Activated CD4-positive, alpha-beta T cell treated with anti-CD3 and anti-CD28 coated beads, Interleukin-2, amount 10 ng/mL, durations not matched to agents 7 days and 5 days (primary cell): Measurements from ENCODE around the gene MAB21L3. TPM values are rescaled to one million over a fixed set of nuclear protein-coding genes. Genes with fewer than 3 reads are reported as not detected.

Experiments used
- CTCF ChIA-PET: fragments of 350-600 bp; sonication (Branson Sonifier 250); formaldehyde crosslinking; loops from one replicate; lab custom pipeline; 2021; ENCODE audit warnings: antibody characterized with exemption; lab: Charles Lee
- POLR2A ChIA-PET: fragments of 350-600 bp; sonication (Branson Sonifier 250); formaldehyde crosslinking; loops from one replicate; lab custom pipeline; 2021; ENCODE audit warnings: antibody characterized with exemption; lab: Charles Lee
- DNase-seq: peaks from one replicate; pipeline ENCODE4 v3.0.0-alpha.2; 2020
- H3K27ac Mint-ChIP-seq: one replicate; pipeline ENCODE4 v1.8.0; 2021; ENCODE audit warnings: mild to moderate bottlenecking, moderate library complexity, mixed read lengths
- H3K27me3 Mint-ChIP-seq: one replicate; pipeline ENCODE4 v1.8.0; 2021; ENCODE audit warnings: mixed read lengths
- H3K36me3 Mint-ChIP-seq: one replicate; pipeline ENCODE4 v1.8.0; 2021; ENCODE audit warnings: low read depth, mixed read lengths
- H3K4me1 Mint-ChIP-seq: one replicate; pipeline ENCODE4 v1.8.0; 2021; ENCODE audit warnings: mixed read lengths
- H3K4me3 Mint-ChIP-seq: one replicate; pipeline ENCODE4 v1.8.0; 2021; ENCODE audit warnings: mild to moderate bottlenecking, moderate library complexity, mixed read lengths
- H3K9me3 Mint-ChIP-seq: one replicate; pipeline ENCODE4 v1.8.0; 2021; ENCODE audit warnings: mixed read lengths
- total RNA-seq, 2 experiments: library from RNA; stranded (reverse); gene quantifications; one replicate each; pipeline ENCODE4 v1.2.3, GENCODE V29; 2021

The MAB21L3 gene
- total RNA-seq = not detected

DNA sequence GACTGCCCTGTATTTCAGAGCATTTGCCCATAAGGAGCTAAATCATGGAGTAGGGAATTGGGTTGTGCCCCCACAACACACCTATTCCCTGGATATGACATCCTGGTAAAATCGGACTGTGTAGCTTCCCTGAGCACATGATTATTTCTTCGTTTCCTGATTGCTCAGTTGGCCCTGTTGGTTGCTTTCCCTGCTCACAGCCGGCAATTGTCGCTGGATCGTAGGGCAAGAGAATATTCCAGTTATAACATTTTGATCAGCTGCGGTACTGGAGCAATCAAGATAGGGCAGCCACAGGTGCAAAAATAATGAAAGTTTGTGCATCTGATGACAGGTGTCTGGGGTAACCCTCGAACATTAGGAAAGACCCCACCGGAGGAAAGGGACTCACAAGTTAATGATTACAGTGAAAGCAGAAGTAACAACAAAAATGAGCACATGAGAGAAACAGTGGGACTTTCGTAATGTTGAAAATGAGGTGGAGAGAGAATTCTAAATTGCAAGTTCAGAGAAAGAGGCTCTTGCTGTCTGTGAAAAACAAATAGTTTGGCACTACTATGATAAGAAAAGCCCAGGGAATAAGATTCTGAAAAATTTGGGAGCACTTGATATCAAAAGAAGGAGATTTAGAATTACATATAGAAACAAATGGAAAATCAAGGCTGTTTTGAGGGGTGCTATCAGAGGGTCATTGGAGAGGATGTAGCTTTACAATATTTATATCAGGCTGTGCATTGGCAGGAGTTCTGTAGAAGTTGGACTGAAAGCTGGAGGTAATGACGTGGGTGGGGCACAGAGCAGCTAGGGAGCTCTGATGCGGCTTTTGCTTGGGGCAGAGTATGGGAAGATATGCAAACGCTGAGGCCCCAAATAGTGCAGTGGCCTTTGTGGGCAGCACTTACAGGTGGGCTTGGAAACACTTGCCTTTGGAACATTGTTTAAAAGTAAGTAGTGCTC lies at the start of gene MAB21L3:
TSS of gene MAB21L3 (plus strand) at position 833 of the 957 bp plus-strand sequence. CDS start 1,217 bp downstream, outside the sequence.
- no peaks in the 10 kb centered on the region for H3K36me3 Mint-ChIP-seq
- no peaks in the 10 kb centered on the region for H3K9me3 Mint-ChIP-seq
- H3K4me1 Mint-ChIP-seq = no peaks in the 10 kb centered on the region
- H3K27me3 Mint-ChIP-seq = peaks cover 7% of the 10 kb centered on the region
- ChIA-PET CTCF (interaction anchor here (0.5 to 0.7 kb wide), 2 partner anchors 107 to 375 kb away, joined by 3 read pairs; no protein-coding TSS in a partner anchor), POLR2A (no interaction called here)
- H3K4me3 Mint-ChIP-seq = no peak within 1 kb of the TSS
- no peak for DNase-seq
- no peak within 1 kb of the TSS for H3K27ac Mint-ChIP-seq

DNA sequence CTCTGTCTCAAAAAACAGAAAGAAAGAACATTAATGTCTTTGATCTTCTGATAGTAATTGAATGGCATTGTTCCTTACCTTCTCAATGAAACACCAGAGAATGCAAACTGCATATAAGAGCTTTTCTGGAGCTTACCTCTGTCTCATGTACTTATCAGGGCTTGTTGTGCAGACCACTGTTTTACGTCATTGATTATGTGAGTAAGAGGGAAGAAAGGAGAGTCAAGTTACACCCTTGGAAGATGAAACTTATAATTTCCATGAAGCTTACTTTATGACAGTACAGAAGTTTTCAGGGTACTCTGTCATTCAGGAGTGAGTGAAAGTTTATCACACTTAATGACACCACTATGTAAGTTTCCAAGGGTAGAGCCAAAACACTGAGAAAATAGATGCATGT lies 49.0 kb upstream of the MAB21L3 start:
- POLR2A ChIA-PET = no interaction called here
- Mint-ChIP-seq H3K4me1 (no peaks in the 10 kb centered on the region), H3K27me3 (peaks cover 31% of the 10 kb centered on the region), H3K27ac (no peak overlapping the region), H3K36me3 (no peaks in the 10 kb centered on the region), H3K9me3 (peaks cover 10% of the 10 kb centered on the region), H3K4me3 (no peak overlapping the region)
- DNase-seq = no peak
- CTCF ChIA-PET = no interaction called here

DNA sequence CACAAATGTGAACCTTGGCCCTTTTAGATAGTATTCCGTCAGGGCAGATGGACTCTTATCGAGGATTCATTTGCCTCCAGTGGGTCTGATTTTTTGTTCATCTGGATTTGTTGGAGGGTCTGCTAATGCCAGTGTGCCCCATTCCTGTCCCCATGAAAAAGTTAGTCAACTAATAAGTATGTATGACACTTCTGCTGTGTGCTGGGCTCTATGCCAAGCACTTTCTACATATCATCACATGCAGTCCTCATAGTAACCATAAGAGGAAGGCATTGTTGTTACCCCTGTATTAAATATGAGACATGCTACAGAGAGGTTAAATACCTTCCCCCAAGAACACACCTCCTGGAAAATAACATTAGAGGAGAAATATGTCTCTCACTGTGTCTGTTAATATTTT lies 46.6 kb upstream of the MAB21L3 start:
- no peaks in the 10 kb centered on the region for H3K4me1 Mint-ChIP-seq
- no peak overlapping the region for H3K4me3 Mint-ChIP-seq
- POLR2A ChIA-PET = no interaction called here
- no peaks in the 10 kb centered on the region for H3K9me3 Mint-ChIP-seq
- H3K27me3 Mint-ChIP-seq = peaks cover 36% of the 10 kb centered on the region
- H3K36me3 Mint-ChIP-seq = no peaks in the 10 kb centered on the region
- CTCF ChIA-PET = no interaction called here
- no peak overlapping the region for H3K27ac Mint-ChIP-seq
- DNase-seq = no peak

DNA sequence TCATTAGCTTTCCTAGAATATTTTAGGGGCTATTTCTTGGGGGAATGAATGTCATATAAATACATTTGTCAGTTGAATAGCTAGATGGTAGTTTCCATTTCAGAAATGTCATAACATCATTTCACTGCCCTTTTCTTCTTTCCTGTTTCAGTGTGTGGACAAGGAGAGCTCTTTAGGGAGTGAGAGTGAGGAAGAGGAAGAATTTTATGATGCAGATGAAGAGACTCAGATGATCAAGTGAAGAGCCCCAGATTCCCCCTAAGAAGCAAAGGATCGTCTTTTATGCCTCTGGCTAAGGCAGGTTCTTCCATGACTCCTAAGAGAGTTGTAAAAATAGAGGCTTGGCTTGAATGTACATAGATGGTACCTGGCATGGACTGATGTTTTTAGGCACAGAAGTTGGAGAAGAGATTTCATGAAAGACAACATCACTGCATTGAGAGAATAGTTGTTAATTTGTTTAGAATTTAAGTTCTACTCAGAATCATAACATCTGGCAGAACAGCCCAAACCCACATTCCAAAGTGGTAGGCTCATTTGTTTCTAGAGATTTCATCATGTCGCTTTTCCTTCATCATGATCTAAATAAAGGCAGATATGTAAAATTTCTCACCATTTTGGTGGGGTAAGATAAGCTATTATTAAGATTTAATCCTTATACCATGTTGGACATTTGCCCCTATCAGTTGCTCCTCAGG lies 44.2 kb upstream of the MAB21L3 start:
- Mint-ChIP-seq H3K36me3 (no peaks in the 10 kb centered on the region), H3K4me3 (no peak overlapping the region), H3K4me1 (no peaks in the 10 kb centered on the region), H3K27me3 (peaks cover 33% of the 10 kb centered on the region), H3K27ac (no peak overlapping the region), H3K9me3 (no peaks in the 10 kb centered on the region)
- POLR2A ChIA-PET = no interaction called here
- DNase-seq = no peak
- CTCF ChIA-PET = interaction anchor here (2.0 kb wide), 1 partner anchor 19 kb away, joined by 5 read pairs; no protein-coding TSS in a partner anchor

DNA sequence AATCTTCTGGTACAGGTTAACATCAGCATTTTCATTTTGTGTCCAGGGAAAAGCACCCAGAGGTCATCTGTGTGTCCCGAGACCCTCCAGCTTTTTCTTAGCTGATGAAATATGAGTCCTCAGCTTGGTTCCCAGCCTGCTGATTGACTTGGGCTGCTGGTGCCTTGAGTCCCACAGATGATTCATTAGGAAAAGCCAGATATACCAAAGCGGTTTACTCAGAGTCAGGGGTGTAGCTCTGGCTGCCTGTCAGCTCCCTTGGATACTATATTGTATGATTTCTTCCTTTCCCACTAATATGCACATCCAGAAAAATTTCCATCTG lies 43.7 kb upstream of the MAB21L3 start:
- Mint-ChIP-seq H3K4me3 (no peak overlapping the region), H3K36me3 (no peaks in the 10 kb centered on the region), H3K27me3 (peaks cover 29% of the 10 kb centered on the region), H3K4me1 (no peaks in the 10 kb centered on the region), H3K27ac (no peak overlapping the region), H3K9me3 (no peaks in the 10 kb centered on the region)
- ChIA-PET POLR2A (no interaction called here), CTCF (interaction anchor here (2.0 kb wide), 1 partner anchor 20 kb away, joined by 5 read pairs; no protein-coding TSS in a partner anchor)
- DNase-seq = no peak

DNA sequence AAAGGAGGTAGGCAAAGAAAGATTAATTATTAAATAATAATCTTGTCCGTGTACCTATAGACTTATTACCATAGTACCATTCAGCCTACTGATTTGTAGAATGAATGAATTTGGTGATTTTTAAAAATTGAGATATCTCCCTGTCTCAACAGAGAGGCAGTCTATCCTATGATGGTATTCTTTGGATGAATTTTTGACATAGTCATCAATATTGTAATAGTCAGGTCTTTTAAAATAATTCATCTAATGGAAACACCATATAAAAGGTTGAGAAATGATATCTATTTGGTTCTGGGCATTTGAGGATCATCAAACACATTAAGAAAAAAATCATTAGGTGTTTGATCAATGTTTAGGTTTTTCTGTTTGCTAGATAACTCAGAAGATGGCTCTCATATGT lies 35.6 kb upstream of the MAB21L3 start:
- Mint-ChIP-seq H3K27ac (no peak overlapping the region), H3K4me1 (no peaks in the 10 kb centered on the region), H3K9me3 (no peaks in the 10 kb centered on the region), H3K27me3 (peaks cover 9% of the 10 kb centered on the region), H3K4me3 (no peak overlapping the region), H3K36me3 (no peaks in the 10 kb centered on the region)
- ChIA-PET CTCF (no interaction called here), POLR2A (no interaction called here)
- DNase-seq = no peak

DNA sequence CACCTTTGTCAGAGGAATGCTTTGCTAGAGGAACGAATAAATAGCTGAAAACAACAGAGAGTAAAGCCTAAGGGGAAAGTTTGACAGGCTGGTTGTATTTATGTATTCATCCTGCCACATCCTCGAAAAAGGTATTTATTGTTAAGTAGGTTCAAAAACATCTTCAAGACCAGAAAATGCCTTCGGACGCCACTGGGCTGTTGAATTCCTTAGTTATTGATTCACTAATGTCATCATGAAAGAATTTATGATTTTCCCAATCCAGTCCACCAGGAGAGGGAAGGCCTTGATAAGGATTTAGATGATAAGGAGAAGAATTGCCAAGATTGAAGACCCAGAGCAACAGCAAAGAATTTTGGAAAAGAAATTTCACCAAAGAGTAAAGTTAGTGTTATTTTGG lies 35.2 kb upstream of the MAB21L3 start:
- no peak overlapping the region for H3K27ac Mint-ChIP-seq
- H3K4me1 Mint-ChIP-seq = no peaks in the 10 kb centered on the region
- ChIA-PET POLR2A (no interaction called here), CTCF (no interaction called here)
- H3K36me3 Mint-ChIP-seq = no peaks in the 10 kb centered on the region
- H3K27me3 Mint-ChIP-seq = peaks cover 12% of the 10 kb centered on the region
- H3K9me3 Mint-ChIP-seq = no peaks in the 10 kb centered on the region
- no peak for DNase-seq
- no peak overlapping the region for H3K4me3 Mint-ChIP-seq

DNA sequence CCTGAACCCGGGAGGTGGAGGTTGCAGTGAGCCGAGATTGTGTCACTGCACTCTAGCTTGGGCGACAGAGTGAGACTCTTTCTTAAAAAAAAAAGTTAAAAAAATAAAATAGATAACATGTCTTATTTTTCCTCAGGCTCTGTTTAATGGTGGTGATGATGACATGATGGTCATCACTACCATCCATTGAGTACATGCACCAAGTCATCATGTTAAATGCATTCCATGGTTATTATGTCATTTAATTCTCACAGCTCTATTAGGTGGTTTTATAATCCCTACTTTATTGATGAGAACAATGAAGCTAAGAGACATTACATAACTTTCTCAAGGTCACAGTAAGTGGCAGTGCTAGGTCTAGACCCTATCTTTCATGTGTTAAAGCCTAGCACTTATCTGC lies 34.4 kb upstream of the MAB21L3 start:
- ChIA-PET POLR2A (no interaction called here), CTCF (no interaction called here)
- no peak for DNase-seq
- Mint-ChIP-seq H3K27ac (no peak overlapping the region), H3K27me3 (peaks cover 13% of the 10 kb centered on the region), H3K4me1 (no peaks in the 10 kb centered on the region), H3K9me3 (no peaks in the 10 kb centered on the region), H3K4me3 (no peak overlapping the region), H3K36me3 (no peaks in the 10 kb centered on the region)

DNA sequence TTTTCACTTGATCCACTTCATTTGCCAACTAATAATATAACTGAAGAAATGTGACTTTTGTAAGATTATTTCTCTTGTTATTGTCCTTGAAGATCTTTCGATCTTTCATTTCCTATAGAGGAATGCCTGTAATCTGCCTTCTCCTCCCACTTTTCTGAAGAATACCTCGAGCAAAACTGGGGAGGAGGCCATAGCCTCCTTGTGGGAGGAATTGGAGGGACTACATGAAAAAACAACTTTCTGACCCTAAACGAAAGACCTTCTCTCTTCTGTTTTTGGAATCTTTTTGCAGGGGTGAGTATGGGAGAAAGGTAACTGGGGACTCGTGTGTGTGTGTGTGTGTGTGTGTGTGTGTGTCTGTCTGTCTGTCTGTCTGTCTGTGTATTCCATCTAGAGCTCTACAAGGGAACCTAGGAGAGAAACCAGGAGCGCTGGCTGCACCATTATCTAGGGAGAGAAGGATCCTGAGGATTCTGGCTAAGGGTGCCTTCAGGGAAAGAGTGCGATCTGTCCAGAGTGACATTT lies 32.4 kb upstream of the MAB21L3 start:
- no peaks in the 10 kb centered on the region for H3K4me1 Mint-ChIP-seq
- peaks cover 22% of the 10 kb centered on the region for H3K27me3 Mint-ChIP-seq
- H3K36me3 Mint-ChIP-seq = no peaks in the 10 kb centered on the region
- no peaks in the 10 kb centered on the region for H3K9me3 Mint-ChIP-seq
- H3K27ac Mint-ChIP-seq = no peak overlapping the region
- POLR2A ChIA-PET = no interaction called here
- CTCF ChIA-PET = no interaction called here
- DNase-seq = no peak
- no peak overlapping the region for H3K4me3 Mint-ChIP-seq

DNA sequence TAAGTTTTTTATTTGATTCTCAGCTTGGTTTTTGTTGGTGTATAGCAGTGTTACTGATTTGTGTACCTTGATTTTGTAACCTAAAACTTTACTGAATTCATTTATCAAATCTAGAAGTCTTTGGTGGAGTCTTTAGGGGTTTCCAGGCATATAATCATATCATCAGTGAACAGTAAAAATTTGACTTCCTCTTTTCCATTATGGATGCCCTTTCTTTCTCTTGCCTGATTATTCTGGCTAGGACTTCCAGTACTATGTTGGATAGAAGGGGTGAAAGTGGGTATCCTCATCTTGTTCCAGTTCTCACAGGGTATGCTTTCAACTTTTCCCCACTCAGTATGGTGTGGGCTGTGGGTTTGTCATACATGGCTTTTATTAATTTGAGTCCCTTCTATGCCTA lies 23.6 kb upstream of the MAB21L3 start:
- H3K4me3 Mint-ChIP-seq = no peak overlapping the region
- H3K9me3 Mint-ChIP-seq = peaks cover 18% of the 10 kb centered on the region
- POLR2A ChIA-PET = no interaction called here
- H3K4me1 Mint-ChIP-seq = no peaks in the 10 kb centered on the region
- CTCF ChIA-PET = no interaction called here
- H3K27ac Mint-ChIP-seq = no peak overlapping the region
- DNase-seq = no peak
- no peaks in the 10 kb centered on the region for H3K36me3 Mint-ChIP-seq
- peaks cover 27% of the 10 kb centered on the region for H3K27me3 Mint-ChIP-seq

DNA sequence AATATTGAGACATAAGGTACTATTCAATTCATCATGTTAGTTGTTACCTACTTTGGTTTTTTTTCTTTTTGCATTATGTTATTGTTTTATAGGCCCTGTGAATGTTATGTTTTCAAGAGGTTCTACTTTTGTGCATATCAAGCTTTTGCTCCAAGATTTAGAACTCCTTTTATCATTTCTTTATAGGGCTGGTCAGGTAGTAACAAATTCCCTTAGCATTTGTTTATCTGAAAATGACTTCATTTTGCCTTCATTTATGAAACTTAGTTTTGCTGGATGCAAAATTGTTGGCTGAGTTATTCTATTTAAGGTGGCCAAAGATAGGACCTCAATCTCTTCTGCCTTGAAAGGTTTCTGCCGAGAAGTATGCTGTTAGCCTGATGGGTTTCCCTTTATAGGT lies 21.3 kb upstream of the MAB21L3 start:
- DNase-seq = no peak
- H3K4me1 Mint-ChIP-seq = no peaks in the 10 kb centered on the region
- peaks cover 18% of the 10 kb centered on the region for H3K9me3 Mint-ChIP-seq
- H3K4me3 Mint-ChIP-seq = no peak overlapping the region
- ChIA-PET POLR2A (no interaction called here), CTCF (no interaction called here)
- no peak overlapping the region for H3K27ac Mint-ChIP-seq
- H3K27me3 Mint-ChIP-seq = peaks cover 28% of the 10 kb centered on the region
- H3K36me3 Mint-ChIP-seq = no peaks in the 10 kb centered on the region

DNA sequence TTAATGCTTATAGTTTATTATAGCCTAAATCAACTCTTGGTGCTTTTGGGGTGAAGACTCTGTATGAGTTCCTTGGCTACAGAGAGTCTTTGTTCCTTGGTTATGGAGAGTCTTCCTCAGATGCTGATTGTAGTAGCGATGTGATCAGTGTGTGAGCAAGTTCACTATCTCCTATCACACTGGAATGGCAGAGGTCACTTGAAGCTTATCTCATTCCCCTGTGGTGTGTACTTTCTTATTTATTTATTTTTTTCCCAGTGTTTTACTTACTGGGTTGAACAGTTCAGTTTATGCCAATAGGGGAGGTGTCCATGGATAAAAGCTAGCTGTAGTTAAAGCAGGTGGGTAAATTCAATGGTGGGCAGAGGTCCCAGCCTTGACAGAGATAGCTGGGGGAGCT lies 20.1 kb upstream of the MAB21L3 start:
- DNase-seq = no peak
- ChIA-PET CTCF (no interaction called here), POLR2A (no interaction called here)
- Mint-ChIP-seq H3K27ac (no peak overlapping the region), H3K27me3 (peaks cover 27% of the 10 kb centered on the region), H3K9me3 (peaks cover 18% of the 10 kb centered on the region), H3K4me1 (no peaks in the 10 kb centered on the region), H3K4me3 (no peak overlapping the region), H3K36me3 (no peaks in the 10 kb centered on the region)
